ENCODE measurements around the gene CERCAM.
"Not testable (repeated sequence)": the region's sequence is repeated elsewhere in the genome, so short reads cannot be mapped to it uniquely, and the experiment has no call there.

The CERCAM gene

DNA sequence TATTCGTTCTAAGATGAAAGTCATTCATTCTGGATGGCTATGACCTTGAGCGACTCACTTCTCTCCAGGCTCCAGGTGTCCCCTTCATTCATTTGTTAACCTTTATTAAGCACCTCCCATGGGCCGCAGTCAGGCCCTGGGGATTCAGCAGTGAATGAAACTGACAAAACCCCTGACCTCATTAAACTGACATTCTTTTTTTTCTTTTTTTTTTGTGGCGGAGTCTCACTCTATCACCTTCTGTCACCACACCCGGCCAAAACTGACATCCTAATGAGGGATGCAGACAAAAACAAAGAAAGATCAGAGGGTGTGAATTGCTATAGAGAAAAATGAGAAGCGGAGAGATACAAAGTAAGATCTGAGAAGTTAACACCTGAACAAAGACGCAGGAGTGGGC lies 18.6 kb downstream of the CERCAM start:
- Histone ChIP-seq H3K27ac (ENCODE audit: low read depth, low read length, poor library complexity, severe bottlenecking) (no peak overlapping the region), H3K9ac (ENCODE audit: low read length) (no peak overlapping the region), H4K20me1 (ENCODE audit: insufficient read depth, low read length) (no peaks in the 10 kb centered on the region), H3F3A (ENCODE audit: insufficient read depth, low read length) (no peaks in the 10 kb centered on the region), H3K79me2 (ENCODE audit: insufficient read depth, low read length) (no peaks in the 10 kb centered on the region), H3K4me1 (ENCODE audit: insufficient read depth, low read length, severe bottlenecking) (no peaks in the 10 kb centered on the region), H2AFZ (ENCODE audit: low read length) (no peak overlapping the region), H3K9me2 (ENCODE audit: low read depth, low read length) (no peaks in the 10 kb centered on the region), H3K36me3 (ENCODE audit: insufficient read depth, low read length) (no peaks in the 10 kb centered on the region), H3K4me2 (ENCODE audit: low read length) (no peak overlapping the region), H3K4me3 (ENCODE audit: low read depth, low read length, poor library complexity, severe bottlenecking) (no peak overlapping the region), H3K27me3 (ENCODE audit: insufficient read depth, low read length) (no peaks in the 10 kb centered on the region), H3K9me3 (ENCODE audit: low read length) (no peaks in the 10 kb centered on the region)
- TF ChIP-seq EZH2 (IDR thresholded peaks at IDR 0.05; ENCODE audit: borderline replicate concordance, low read length): no peak
- TF ChIP-seq, protein P1, sequence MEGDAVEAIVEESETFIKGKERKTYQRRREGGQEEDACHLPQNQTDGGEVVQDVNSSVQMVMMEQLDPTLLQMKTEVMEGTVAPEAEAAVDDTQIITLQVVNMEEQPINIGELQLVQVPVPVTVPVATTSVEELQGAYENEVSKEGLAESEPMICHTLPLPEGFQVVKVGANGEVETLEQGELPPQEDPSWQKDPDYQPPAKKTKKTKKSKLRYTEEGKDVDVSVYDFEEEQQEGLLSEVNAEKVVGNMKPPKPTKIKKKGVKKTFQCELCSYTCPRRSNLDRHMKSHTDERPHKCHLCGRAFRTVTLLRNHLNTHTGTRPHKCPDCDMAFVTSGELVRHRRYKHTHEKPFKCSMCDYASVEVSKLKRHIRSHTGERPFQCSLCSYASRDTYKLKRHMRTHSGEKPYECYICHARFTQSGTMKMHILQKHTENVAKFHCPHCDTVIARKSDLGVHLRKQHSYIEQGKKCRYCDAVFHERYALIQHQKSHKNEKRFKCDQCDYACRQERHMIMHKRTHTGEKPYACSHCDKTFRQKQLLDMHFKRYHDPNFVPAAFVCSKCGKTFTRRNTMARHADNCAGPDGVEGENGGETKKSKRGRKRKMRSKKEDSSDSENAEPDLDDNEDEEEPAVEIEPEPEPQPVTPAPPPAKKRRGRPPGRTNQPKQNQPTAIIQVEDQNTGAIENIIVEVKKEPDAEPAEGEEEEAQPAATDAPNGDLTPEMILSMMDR (IDR thresholded peaks at IDR 0.05; ENCODE audit: low read length): no peak

DNA sequence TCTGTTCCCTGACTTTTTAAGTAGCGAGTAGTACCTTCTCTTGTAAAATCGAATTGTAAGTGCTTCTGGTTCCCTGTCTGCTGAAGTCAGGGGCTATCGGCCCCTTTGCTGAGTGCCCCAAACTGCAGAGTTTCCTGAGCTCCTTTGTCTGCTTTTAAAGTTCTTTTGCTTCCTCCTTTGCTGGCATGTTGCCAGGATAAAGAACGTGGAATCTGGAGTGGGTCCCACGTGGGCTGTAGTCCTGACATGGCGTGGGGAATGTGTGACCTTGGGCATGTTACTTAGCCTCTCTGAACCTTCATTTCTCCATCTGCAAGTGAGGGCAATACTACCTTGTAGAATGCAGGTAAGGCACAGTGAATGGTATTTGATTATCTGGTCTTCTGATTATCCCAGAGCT lies 21.5 kb downstream of the CERCAM start:
- Histone ChIP-seq H4K20me1 (ENCODE audit: insufficient read depth, low read length) (no peaks in the 10 kb centered on the region), H3K4me3 (ENCODE audit: low read depth, low read length, poor library complexity, severe bottlenecking) (no peak overlapping the region), H3K27ac (ENCODE audit: low read depth, low read length, poor library complexity, severe bottlenecking) (no peak overlapping the region), H3K9ac (ENCODE audit: low read length) (no peak overlapping the region), H3K9me2 (ENCODE audit: low read depth, low read length) (no peaks in the 10 kb centered on the region), H3K79me2 (ENCODE audit: insufficient read depth, low read length) (no peaks in the 10 kb centered on the region), H3K27me3 (ENCODE audit: insufficient read depth, low read length) (no peaks in the 10 kb centered on the region), H3K36me3 (ENCODE audit: insufficient read depth, low read length) (no peaks in the 10 kb centered on the region), H3K9me3 (ENCODE audit: low read length) (no peaks in the 10 kb centered on the region), H2AFZ (ENCODE audit: low read length) (no peak overlapping the region), H3F3A (ENCODE audit: insufficient read depth, low read length) (no peaks in the 10 kb centered on the region), H3K4me2 (ENCODE audit: low read length) (no peak overlapping the region), H3K4me1 (ENCODE audit: insufficient read depth, low read length, severe bottlenecking) (no peaks in the 10 kb centered on the region)
- TF ChIP-seq EZH2 (IDR thresholded peaks at IDR 0.05; ENCODE audit: borderline replicate concordance, low read length): no peak
- TF ChIP-seq, protein P1 (IDR thresholded peaks at IDR 0.05; ENCODE audit: low read length): no peak

DNA sequence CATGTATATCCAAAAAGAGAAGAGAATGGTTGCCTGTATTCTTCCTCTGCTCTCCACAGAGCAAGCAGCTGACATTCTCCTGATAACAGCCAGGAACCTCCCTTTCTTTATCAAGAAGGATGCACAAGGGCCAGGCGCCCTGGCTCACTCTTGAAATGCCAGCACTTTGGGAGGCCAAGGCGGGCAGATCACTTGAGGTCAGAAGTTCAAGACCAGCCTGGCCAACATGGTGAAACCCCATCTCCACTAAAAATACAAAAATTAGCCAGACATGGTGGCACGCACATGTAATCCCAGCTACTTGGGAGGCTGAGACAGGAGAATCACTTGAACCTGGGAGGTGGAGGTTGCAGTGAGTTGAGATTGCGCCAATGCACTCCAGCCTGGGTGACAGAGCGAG lies 25.8 kb downstream of the CERCAM start:
- H3K9me2 ChIP-seq (ENCODE audit: low read depth, low read length); H3K27me3 ChIP-seq (ENCODE audit: insufficient read depth, low read length); H3K9me3 ChIP-seq (ENCODE audit: low read length); H3K79me2 ChIP-seq (ENCODE audit: insufficient read depth, low read length); H3K4me3 ChIP-seq (ENCODE audit: low read depth, low read length, poor library complexity, severe bottlenecking); H3K36me3 ChIP-seq (ENCODE audit: insufficient read depth, low read length); H3F3A ChIP-seq (ENCODE audit: insufficient read depth, low read length); H2AFZ ChIP-seq (ENCODE audit: low read length); H3K4me1 ChIP-seq (ENCODE audit: insufficient read depth, low read length, severe bottlenecking); H3K27ac ChIP-seq (ENCODE audit: low read depth, low read length, poor library complexity, severe bottlenecking); H3K9ac ChIP-seq (ENCODE audit: low read length); H4K20me1 ChIP-seq (ENCODE audit: insufficient read depth, low read length); H3K4me2 ChIP-seq (ENCODE audit: low read length): not testable (repeated sequence)

DNA sequence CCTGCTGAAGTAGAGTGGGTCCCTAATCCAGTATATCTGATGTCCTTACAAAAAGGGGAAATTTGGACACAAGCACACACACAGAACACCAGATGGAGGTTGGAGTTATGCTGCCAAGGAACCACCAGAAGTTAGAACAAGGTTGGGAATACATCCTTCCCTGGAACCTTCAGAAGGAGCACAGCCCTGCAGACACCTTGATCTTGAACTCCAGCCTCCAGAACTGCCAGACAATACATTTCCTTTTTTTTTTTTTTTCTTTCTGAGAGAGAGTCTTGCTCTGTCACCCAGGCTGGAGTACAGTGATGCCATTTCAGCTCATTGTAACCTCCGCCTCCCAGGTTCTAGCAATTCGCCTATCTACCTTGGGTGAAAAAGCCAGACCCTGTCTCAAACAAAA lies 28.1 kb downstream of the CERCAM start:
- H3F3A ChIP-seq (ENCODE audit: insufficient read depth, low read length): no peaks in the 10 kb centered on the region
- H3K4me1 ChIP-seq (ENCODE audit: insufficient read depth, low read length, severe bottlenecking): no peaks in the 10 kb centered on the region
- no peaks in the 10 kb centered on the region; the same call in 1 of the 2 replicates for H3K36me3 ChIP-seq (ENCODE audit: insufficient read depth, low read length)
- no peak overlapping the region for H2AFZ ChIP-seq (ENCODE audit: low read length)
- H3K4me2 ChIP-seq (ENCODE audit: low read length): no peak overlapping the region
- H3K4me3 ChIP-seq (ENCODE audit: low read depth, low read length, poor library complexity, severe bottlenecking): no peak overlapping the region
- H3K27ac ChIP-seq (ENCODE audit: low read depth, low read length, poor library complexity, severe bottlenecking): no peak overlapping the region
- H3K9ac ChIP-seq (ENCODE audit: low read length): no peak overlapping the region
- TF ChIP-seq EZH2 (IDR thresholded peaks at IDR 0.05; ENCODE audit: borderline replicate concordance, low read length): no peak
- TF ChIP-seq, protein P1 (IDR thresholded peaks at IDR 0.05; ENCODE audit: low read length): no peak
- H3K9me3 ChIP-seq (ENCODE audit: low read length): no peaks in the 10 kb centered on the region
- no peaks in the 10 kb centered on the region for H4K20me1 ChIP-seq (ENCODE audit: insufficient read depth, low read length)
- H3K27me3 ChIP-seq (ENCODE audit: insufficient read depth, low read length): no peaks in the 10 kb centered on the region
- H3K9me2 ChIP-seq (ENCODE audit: low read depth, low read length): no peaks in the 10 kb centered on the region
- no peaks in the 10 kb centered on the region for H3K79me2 ChIP-seq (ENCODE audit: insufficient read depth, low read length)
